Measurements from ENCODE around the gene CDS2.

GRCh38 chr20:5143851-5144250 is 17.0 kb downstream of the CDS2 start:
- TF ChIP-seq EZH2 (IDR thresholded peaks at IDR 0.05; ENCODE audit: low read depth, unreplicated experiment) (no peak), REST (IDR thresholded peaks at IDR 0.05; ENCODE audit: unreplicated experiment) (no peak), CTCF (conservative IDR thresholded peaks at IDR 0.05; ENCODE audit: low read depth in 2 of 2) (no peak)
